ENCODE results near the gene GIT2.
"Not testable (repeated sequence)": the region's sequence is repeated elsewhere in the genome, so short reads cannot be mapped to it uniquely, and the experiment has no call there.

GIT2 gene

GRCh38 chr12:109995686-109996482, at the start of gene GIT2:
TSS of gene GIT2 (minus strand) at chr12:109996368. CDS start at chr12:109996224, 144 bp downstream.
- DNase-seq, result peak; percentile 79 to 95

- peak; percentile 30 to 60 for DNase-seq
These were observed 46.1 kb upstream of the GIT2 start for GRCh38 chr12:110042264-110042663.

DNA sequence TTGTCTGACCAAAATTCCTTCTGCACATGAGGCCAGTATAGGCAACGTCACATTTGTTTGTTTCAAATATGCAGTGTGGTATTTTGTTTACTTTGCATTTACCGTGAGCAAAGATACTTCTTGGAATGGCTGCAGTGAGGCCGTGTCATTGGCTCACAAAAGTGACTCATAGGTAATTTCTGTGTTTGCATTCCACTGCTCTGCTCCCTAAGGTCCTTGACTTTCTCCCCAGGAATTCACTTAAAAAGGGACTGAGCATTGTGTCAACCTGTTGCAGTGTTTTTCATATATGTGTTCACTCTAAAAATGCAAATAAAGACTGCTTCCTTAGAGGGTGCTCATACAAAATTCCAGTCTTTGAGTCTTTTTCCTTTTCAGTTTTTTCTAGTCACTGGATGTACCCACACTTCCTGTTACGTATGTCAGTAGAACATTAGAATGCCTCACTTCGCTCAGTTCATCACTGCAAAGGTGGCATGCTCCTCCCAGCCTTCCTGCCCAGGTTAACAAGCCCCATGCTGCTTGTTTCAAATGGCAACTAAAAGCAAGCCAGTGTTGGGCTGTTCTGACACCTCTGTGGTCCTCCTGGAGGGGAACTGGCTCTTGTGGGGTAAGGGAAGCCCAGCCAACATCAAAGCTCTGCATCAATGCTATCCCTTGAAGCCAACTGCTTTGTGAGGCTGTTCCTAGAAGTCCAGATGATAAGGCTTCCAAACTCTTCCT, 43.1 kb upstream of the GIT2 start:
- no peak for DNase-seq

GRCh38 chr12:110038741-110039084, 42.5 kb upstream of the GIT2 start:
- DNase-seq, result no peak

DNA sequence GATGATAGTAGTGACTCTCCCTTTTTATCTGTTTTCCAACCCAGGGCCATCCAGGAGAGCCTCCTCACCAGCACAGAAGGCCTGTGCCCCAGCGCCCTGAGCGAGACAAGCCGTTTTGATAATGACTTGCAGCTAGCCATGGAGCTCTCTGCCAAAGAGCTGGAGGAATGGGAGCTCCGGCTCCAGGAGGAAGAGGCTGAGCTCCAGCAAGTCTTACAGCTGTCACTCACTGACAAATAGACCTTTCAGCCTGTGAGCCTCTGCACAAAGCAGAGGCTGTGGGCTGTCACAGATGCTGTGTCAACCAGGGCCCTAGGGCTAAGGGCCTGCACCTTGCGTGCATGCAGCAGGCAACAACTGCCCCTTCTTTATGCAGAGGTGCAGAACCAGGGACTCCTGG, 41.1 kb upstream of the GIT2 start:
- no peak for DNase-seq

- no peak for DNase-seq
These were observed 39.5 kb upstream of the GIT2 start for GRCh38 chr12:110035534-110036104.

GRCh38 chr12:110033888-110034287, 37.7 kb upstream of the GIT2 start:
- no peak for DNase-seq

DNA sequence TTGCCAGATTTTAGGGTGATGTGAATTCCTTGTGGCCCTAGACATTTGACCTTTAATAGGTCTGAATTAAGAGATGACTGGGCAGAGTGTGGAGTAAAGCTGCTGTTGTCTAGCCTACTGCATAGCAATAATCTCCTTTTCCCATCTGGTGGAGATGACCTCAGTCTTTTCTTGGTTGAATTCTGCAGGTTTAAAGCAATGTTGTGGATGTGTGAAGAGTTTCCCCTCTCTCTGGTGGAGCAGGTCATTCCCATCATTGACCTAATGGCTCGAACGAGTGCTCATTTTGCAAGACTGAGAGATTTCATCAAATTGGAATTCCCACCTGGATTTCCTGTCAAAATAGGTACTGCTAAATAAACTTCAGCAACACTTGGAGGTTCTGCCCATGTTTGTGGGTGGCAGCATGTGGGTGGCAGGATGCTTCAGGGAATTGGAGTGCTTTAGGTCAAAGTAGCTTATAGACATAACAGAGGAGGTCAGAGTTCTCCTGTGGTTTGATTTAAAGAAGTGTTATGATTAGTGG, 33.2 kb upstream of the GIT2 start:
- DNase-seq, result no peak

GRCh38 chr12:110028323-110028722, 32.2 kb upstream of the GIT2 start:
- no peak for DNase-seq

DNA sequence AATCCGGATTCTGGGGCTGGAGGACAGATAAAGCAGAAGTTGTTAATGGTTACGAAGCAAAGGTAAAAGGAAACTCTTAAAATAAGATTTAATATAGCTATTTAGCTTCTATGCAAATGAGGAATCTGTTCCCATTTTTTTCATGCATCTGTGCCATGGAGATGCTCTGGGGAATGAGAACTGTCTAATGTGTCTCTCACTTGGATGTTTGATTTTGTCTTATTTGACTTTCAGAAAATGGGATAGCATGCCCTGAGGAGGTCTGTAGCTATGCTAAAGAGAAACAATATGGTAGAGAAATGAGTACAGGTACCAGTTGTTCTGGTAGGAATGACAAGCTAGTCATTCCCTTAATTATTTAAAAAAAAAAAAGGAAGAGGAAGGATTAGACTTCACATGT, 27.9 kb upstream of the GIT2 start:
- no peak for DNase-seq

DNA sequence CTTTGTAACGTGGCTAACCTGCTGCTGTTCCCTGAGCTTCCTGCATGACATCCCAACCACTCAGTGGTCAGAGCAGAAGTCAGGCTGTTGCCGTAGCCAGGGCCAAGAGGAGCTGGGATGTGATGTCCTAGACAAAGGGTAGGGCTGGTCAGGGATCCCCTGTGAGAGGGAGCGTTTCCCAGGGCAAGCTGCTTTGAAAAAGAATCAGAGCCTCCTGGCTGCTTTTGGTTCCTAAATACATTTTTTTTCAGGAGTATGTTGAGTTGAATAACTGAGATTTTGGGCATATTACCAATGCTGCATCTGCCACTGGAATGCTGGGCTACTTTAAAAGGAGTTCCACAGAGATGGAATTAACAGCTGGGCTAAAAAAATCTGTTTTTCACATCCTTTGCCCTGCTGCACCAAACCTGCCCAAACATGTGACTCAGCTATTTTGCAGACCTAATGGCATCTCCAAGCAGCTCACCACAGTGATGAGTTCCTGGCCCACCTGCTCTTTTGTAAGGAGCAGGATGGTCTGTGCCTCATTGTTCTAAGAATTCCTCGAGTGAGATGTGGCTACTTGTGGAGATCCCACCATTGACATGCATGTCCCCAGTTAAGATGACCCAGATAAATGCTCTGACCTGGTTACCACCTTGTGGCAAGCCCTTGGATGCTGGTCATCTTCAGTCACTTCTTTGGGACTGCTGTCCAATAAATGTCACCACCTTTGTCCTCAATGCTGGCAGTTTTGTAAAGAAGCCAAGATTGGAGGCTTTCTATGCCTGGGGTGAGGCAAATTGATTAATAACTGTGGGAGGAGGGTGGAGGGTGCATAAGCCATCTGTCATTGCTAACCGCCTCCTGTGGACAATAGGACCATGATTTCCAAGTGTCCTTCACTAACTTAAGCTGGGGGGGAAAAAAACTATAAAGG, 27.2 kb upstream of the GIT2 start:
- DNase-seq, result no peak

DNA sequence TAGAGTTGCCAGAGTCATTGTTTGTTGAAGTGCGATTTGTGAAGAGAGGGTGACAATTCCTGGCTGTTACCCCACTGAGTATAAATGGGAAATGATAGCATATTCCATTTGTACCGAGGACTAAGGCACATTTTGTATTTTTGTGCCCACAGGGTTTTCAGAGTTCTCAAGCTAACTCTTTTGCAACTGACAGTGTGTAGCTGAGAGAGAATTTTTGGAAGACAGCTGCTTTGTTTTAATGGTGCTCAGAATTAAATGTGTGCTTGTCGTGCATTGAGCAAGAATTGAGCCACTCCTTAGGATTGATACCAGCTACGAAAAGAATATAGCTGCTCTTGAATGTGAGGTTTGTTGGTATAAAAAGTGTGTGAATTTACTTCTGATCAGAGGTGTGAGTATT, 24.8 kb upstream of the GIT2 start:
- no peak for DNase-seq

DNA sequence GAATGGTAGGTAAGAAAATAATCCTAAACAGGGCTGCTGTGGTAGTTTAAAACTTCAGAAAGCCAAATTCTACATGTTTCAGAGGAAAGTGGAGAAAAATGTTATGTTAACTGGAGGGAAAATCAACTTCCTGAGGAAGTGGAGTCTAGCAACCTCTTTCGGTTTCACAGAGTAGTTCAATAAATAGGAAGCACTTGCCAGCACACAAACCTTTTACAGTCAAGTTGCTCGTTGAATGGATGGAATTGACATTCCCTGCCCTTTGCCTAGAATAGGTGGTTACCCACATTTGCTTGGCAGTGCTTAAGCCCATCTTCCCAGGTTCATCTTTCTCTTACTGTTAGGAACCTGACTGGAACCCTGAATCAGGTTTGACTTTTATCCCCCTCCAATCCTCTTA, 19.0 kb upstream of the GIT2 start:
- DNase-seq, result no peak

DNA sequence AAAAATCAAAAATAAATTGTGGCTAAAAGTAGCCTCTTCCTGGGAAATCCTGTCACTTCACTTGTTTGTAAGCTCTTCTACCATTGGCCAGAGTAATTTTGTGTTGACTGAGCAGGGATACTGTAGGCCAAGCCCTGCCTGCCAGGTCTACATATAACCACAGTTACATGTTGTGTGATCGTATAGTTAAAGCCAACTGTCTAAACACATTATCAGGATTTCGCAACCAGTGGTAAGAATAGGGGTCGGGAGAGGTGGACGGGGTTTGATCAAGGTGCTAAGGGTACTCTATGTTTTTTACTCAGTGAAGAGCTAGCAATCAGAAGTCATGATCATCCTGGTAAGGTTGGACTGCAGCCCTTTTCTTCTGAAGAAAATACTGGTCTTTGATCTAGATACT, 16.5 kb upstream of the GIT2 start:
- DNase-seq, result no peak

GRCh38 chr12:110012137-110012536, 16.0 kb upstream of the GIT2 start:
- DNase-seq, result no peak

DNA sequence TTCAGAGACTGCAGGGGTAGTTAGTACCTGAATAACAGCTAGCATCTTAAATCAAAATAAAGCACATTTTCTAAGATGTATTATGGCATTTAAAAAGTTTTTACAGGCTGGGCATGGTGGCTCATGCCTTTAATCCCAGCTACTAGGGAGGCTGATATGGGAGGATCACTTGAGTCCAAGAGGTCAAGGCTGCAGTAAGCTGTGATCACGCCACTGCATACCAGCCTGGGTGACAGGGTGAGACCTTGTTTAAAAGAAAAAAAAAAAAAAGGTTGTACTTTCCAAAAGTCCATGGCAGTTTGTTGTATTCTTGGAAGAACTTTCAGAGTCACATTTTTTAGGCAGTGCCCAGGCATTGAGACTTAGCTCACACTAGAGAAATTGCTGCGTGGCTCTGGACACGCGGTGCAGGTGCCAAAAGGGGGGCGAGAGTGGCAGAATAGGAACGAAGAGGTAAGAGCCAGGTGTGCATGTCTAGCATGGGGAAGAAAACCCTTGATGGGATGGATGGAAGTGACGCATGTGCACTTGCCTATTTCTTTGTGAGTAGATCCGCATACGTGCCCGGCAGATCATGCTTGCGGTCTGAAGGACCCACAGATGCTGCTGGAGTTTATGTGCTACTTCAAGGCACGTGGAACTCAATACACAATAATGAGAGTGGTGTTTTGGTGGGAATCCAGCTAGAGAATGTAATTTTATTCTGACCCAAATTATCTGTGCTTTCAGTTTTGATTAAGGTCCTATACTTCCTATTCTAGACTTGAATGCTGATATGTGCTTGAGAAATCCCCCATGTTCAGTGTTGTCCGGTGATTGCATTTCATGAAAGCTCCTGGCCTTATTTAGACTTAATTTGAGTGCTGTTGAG, 14.9 kb upstream of the GIT2 start:
- DNase-seq, result no peak

GRCh38 chr12:110008681-110009398, 12.7 kb upstream of the GIT2 start:
- not testable (repeated sequence) for DNase-seq

DNA sequence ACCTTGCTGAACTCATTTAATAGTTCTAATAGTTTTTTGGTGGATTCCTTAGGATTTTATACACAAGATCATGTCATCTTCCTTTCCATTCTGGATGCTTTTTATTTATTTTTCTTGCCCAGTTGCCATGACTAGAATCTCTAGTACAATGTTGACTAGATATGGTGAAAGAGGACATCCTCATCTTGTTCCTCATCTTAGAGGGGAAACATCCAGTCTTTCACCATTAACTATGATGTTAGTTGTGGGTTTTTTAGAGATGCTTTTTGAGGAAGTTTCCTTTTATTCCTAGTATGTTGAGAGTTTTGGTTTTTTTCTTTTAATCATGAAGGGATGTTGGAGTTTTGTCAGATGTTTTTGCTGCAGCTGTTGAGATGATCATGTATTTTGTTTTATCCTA, 11.7 kb upstream of the GIT2 start:
- DNase-seq, result no peak

- DNase-seq, result no peak
These were observed 9.9 kb upstream of the GIT2 start for GRCh38 chr12:110006115-110006514.

DNA sequence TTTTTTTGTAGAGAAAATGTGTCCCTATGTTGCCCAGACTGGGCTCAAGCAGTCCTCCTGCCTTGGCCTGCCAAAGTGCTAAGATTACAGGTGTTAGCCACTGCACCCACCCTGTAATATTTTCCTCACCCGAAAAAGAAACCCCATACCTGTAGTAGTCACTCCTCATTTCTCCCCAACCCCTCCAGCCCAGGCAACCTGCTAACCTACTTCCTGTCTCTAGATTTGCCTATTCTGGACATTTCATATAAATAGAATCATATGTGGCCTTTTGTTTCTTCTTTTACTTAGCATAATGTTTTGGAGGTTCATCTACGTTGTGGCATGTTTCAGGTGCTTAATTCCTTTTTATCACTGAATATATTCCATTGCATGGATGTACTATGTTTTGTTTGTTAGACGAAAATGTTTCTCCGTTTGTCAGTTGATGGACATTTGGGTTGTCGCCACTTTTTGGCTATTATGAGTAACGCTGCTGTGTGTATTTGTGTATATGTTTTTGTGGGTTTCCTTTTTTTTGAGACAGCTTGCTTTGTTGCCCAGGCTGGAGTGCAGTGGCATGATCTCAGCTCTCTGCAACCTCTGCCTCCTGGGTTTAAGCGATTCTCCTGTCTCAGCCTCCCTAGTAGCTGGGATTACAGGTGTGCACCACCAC, 9.3 kb upstream of the GIT2 start:
- DNase-seq, result no peak

- DNase-seq, result no peak
These were observed 8.4 kb upstream of the GIT2 start for GRCh38 chr12:110004598-110004997.
